ENCODE results near the gene ZBED1.

DNA sequence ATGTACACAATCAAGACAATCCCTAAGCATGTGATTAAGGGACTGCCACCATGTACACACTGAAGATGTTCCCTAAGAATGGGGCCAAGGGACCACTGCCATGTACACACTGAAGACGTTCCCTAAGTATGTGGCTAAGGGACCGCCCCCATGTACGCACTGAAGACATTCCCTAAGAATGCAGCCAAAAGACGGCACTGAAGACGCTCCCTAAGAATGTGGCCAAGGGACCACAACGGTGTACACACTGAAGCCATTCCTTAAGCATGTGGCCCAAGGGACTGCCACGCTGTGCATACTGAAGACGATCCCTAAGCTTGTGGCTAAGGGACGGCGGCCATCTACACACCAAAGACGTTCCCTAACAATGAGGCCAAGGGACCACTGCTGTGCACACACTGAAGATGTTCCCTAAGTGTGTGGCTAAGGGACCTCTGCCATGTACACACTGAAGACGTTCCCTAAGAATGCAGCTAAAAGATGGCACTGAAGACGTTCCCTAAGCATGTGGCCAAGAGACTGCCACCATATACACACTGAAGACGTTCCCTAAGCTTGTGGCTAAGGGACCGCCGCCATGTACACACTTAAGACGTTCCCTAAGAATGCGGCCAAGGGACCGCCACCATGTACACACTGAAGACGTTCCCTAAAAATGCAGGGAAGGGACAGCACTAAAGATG, 26.4 kb downstream of the ZBED1 start:
- TF ChIP-seq, protein P1, sequence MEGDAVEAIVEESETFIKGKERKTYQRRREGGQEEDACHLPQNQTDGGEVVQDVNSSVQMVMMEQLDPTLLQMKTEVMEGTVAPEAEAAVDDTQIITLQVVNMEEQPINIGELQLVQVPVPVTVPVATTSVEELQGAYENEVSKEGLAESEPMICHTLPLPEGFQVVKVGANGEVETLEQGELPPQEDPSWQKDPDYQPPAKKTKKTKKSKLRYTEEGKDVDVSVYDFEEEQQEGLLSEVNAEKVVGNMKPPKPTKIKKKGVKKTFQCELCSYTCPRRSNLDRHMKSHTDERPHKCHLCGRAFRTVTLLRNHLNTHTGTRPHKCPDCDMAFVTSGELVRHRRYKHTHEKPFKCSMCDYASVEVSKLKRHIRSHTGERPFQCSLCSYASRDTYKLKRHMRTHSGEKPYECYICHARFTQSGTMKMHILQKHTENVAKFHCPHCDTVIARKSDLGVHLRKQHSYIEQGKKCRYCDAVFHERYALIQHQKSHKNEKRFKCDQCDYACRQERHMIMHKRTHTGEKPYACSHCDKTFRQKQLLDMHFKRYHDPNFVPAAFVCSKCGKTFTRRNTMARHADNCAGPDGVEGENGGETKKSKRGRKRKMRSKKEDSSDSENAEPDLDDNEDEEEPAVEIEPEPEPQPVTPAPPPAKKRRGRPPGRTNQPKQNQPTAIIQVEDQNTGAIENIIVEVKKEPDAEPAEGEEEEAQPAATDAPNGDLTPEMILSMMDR (IDR thresholded peaks at IDR 0.05; ENCODE audit: insufficient read depth, low read length, poor library complexity, severe bottlenecking), result no peak
- no peak for TF ChIP-seq EZH2phosphoT487 (conservative IDR thresholded peaks at IDR 0.05; ENCODE audit: low read length)
